ENCODE measurements around the gene MUTYH.
"Not testable (repeated sequence)": the region's sequence is repeated elsewhere in the genome, so short reads cannot be mapped to it uniquely, and the experiment has no call there.

MUTYH gene

DNA sequence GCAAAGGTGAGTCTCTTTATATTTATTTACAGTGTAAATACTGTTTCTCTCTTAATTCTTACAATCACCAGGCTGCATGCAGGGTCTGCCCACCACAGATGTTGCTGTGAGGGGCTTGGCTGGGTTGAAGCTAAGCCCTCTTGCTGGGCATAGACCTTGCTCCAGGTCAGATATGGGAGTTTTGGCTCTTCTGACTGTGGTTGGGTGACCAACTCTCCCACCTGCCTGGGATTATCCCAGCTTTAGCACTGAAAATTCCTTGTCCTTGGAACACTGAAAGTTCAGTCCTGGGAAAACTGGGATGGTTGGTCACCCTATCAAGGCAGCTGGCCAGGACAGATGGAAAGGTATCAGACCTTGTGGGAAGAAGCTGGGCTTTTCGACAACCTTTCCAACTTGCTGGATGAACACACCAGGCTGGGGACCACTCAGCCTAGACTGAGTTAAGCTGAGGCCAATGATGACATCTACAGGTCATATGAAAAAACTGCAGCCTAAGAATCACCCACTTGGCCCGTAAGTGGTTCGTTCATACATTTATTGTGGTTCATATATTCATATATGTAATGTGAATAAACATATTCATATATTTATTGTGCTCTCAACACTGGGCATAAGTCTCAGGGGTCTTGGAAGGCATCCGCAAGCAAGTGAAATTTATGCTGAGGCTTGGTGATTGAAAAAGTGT lies 40.1 kb downstream of the MUTYH start:
- Histone ChIP-seq H3K36me3 (ENCODE audit: insufficient read depth, low read length) (no peaks in the 10 kb centered on the region), H3K9me3 (ENCODE audit: insufficient read depth, low read depth, low read length) (no peaks in the 10 kb centered on the region), H3K27ac (ENCODE audit: low read depth, low read length) (no peak overlapping the region), H3K4me3 (ENCODE audit: low read length) (no peak overlapping the region), H3K4me1 (ENCODE audit: insufficient read depth, low read length) (peaks cover 21% of the 10 kb centered on the region), H3K9ac (ENCODE audit: low read depth, low read length) (no peak overlapping the region), H3K27me3 (ENCODE audit: insufficient read depth, low read length) (no peaks in the 10 kb centered on the region)
- 74% methylated on average over 2 of the region's 4 CpGs for WGBS

DNA sequence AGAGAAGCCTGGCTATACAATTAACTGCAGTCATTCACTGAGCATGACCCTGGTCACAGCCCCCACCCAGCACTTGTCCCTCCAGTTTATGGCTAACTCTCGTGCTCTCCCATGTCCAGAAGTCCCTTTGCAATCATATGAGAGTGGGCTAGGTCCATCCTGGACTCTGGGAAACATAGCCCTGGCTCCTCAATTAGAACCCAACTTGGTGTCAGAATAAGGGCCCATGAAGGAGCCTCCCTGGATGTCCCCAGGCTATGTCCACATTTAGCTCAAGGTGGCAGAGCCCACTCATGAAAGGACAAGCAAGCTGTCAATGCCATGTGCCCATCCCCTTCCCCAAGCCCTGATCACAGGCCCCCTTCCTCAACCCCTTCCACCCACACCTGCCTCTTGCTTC lies 40.9 kb downstream of the MUTYH start:
- WGBS: 77% methylated on average over 1 of the region's 1 CpG
- no peaks in the 10 kb centered on the region for H3K27me3 ChIP-seq (ENCODE audit: insufficient read depth, low read length)
- H3K9me3 ChIP-seq (ENCODE audit: insufficient read depth, low read depth, low read length): no peaks in the 10 kb centered on the region

GRCh38 chr1:45297666-45298356 lies 42.4 kb downstream of the MUTYH start:
- WGBS: 86% methylated on average over 8 of the region's 8 CpGs
- Histone ChIP-seq H3K4me1 (ENCODE audit: insufficient read depth, low read length) (peaks cover 10% of the 10 kb centered on the region), H3K36me3 (ENCODE audit: insufficient read depth, low read length) (no peaks in the 10 kb centered on the region), H3K9ac (ENCODE audit: low read depth, low read length) (no peak overlapping the region; the same call in 1 of the 2 replicates), H3K4me3 (ENCODE audit: low read length) (no peak overlapping the region), H3K27ac (ENCODE audit: low read depth, low read length) (no peak overlapping the region), H3K9me3 (ENCODE audit: insufficient read depth, low read depth, low read length) (no peaks in the 10 kb centered on the region), H3K27me3 (ENCODE audit: insufficient read depth, low read length) (no peaks in the 10 kb centered on the region)

More for the DNA sequence above, 40.9 kb downstream of the MUTYH start:
- no peak overlapping the region for H3K9ac ChIP-seq (ENCODE audit: low read depth, low read length)
- H3K36me3 ChIP-seq (ENCODE audit: insufficient read depth, low read length): no peaks in the 10 kb centered on the region
- no peak overlapping the region for H3K27ac ChIP-seq (ENCODE audit: low read depth, low read length)
- no peak overlapping the region for H3K4me3 ChIP-seq (ENCODE audit: low read length)
- peaks cover 13% of the 10 kb centered on the region for H3K4me1 ChIP-seq (ENCODE audit: insufficient read depth, low read length)

DNA sequence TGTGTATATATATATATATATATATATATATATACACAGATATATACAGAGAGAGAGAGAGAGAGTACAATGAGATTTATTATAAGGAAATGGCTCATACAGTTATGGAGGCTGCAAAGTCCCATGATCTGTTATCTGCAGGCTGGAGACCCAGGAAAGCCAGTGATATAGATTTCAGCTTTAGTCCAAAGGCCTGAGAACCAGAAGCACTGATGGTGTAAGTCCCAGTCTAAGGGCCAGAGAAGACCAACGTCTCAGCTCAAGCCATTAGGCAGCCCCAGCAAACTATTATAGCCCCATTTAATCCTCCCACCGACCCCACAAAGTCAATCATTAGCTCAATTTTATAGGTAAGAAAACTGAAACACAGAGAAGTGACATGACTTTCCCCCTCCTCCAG lies 48.5 kb downstream of the MUTYH start:
- no peak overlapping the region for H3K9ac ChIP-seq (ENCODE audit: low read depth, low read length)
- no peak overlapping the region for H3K27ac ChIP-seq (ENCODE audit: low read depth, low read length)
- WGBS: 89% methylated on average over 2 of the region's 2 CpGs
- H3K4me3 ChIP-seq (ENCODE audit: low read length): no peak overlapping the region
- H3K4me1 ChIP-seq (ENCODE audit: insufficient read depth, low read length): no peaks in the 10 kb centered on the region
- H3K27me3 ChIP-seq (ENCODE audit: insufficient read depth, low read length): no peaks in the 10 kb centered on the region
- no peaks in the 10 kb centered on the region for H3K36me3 ChIP-seq (ENCODE audit: insufficient read depth, low read length)
- no peaks in the 10 kb centered on the region for H3K9me3 ChIP-seq (ENCODE audit: insufficient read depth, low read depth, low read length)

GRCh38 chr1:45291002-45291401 lies 49.2 kb downstream of the MUTYH start:
- not testable (repeated sequence) for H3K27me3 ChIP-seq (ENCODE audit: insufficient read depth, low read length); H3K4me3 ChIP-seq (ENCODE audit: low read length); H3K36me3 ChIP-seq (ENCODE audit: insufficient read depth, low read length); H3K9me3 ChIP-seq (ENCODE audit: insufficient read depth, low read depth, low read length); H3K4me1 ChIP-seq (ENCODE audit: insufficient read depth, low read length); H3K27ac ChIP-seq (ENCODE audit: low read depth, low read length); H3K9ac ChIP-seq (ENCODE audit: low read depth, low read length)
- 95% methylated on average over 6 of the region's 6 CpGs for WGBS

DNA sequence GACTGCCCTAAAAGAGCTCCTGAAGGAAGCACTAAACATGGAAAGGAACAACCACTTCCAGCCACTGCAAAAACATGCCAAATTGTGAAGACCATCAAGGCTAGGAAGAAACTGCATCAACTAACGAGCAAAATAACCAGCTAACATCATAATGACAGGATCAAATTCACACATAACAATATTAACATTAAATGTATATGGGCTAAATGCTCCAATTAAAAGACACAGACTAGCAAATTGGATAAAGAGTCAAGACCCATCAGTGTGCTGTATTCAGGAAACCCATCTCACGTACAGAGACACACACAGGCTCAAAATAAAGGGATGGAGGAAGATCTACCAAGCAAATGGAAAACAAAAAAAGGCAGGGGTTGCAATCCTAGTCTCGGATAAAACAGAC lies 53.7 kb downstream of the MUTYH start:
- H3K9ac ChIP-seq (ENCODE audit: low read depth, low read length); H3K4me1 ChIP-seq (ENCODE audit: insufficient read depth, low read length); H3K4me3 ChIP-seq (ENCODE audit: low read length); H3K27me3 ChIP-seq (ENCODE audit: insufficient read depth, low read length); H3K27ac ChIP-seq (ENCODE audit: low read depth, low read length); H3K9me3 ChIP-seq (ENCODE audit: insufficient read depth, low read depth, low read length); H3K36me3 ChIP-seq (ENCODE audit: insufficient read depth, low read length): not testable (repeated sequence)
- WGBS: no CpG with 5 or more reads among the region's 3 CpGs

- not testable (repeated sequence) for H3K9me3 ChIP-seq (ENCODE audit: insufficient read depth, low read depth, low read length); H3K36me3 ChIP-seq (ENCODE audit: insufficient read depth, low read length); H3K9ac ChIP-seq (ENCODE audit: low read depth, low read length); H3K27ac ChIP-seq (ENCODE audit: low read depth, low read length); H3K4me3 ChIP-seq (ENCODE audit: low read length); H3K4me1 ChIP-seq (ENCODE audit: insufficient read depth, low read length); H3K27me3 ChIP-seq (ENCODE audit: insufficient read depth, low read length)
- 83% methylated on average over 9 of the region's 9 CpGs for WGBS
These were observed 55.4 kb downstream of the MUTYH start for GRCh38 chr1:45284858-45285257.

- Histone ChIP-seq H3K9me3 (ENCODE audit: insufficient read depth, low read depth, low read length) (peaks cover 9% of the 10 kb centered on the region), H3K4me3 (ENCODE audit: low read length) (no peak overlapping the region), H3K9ac (ENCODE audit: low read depth, low read length) (no peak overlapping the region), H3K27ac (ENCODE audit: low read depth, low read length) (no peak overlapping the region), H3K4me1 (ENCODE audit: insufficient read depth, low read length) (no peaks in the 10 kb centered on the region), H3K36me3 (ENCODE audit: insufficient read depth, low read length) (no peaks in the 10 kb centered on the region), H3K27me3 (ENCODE audit: insufficient read depth, low read length) (no peaks in the 10 kb centered on the region)
- 92% methylated on average over 2 of the region's 3 CpGs for WGBS
These were observed 57.9 kb downstream of the MUTYH start for GRCh38 chr1:45282351-45282750.
